HCT116 (cell line): ENCODE measurements around the gene FARP1.

Experiments
- ELF1 ChIP-seq: IDR thresholded peaks from 2 replicates; pipeline ENCODE4 v1.6.1; 2012; ENCODE audit warnings: low read depth, borderline replicate concordance
- POLR2A ChIP-seq: IDR thresholded peaks from 2 replicates; pipeline ENCODE4 v1.7.0; 2011; ENCODE audit warnings: borderline replicate concordance; ENCODE audit not compliant: insufficient read depth, insufficient read length; ENCODE audit errors: extremely low read depth
- YY1 ChIP-seq: IDR thresholded peaks from 2 replicates; pipeline ENCODE4 v1.6.1; 2011; ENCODE audit warnings: low read length, low read depth, moderate library complexity, mild to moderate bottlenecking; ENCODE audit not compliant: insufficient replicate concordance; ENCODE audit errors: extremely low read depth
- ZFX ChIP-seq: fragments of 450-650 bp; IDR thresholded peaks from 2 replicates; pipeline ENCODE4 v1.6.1; 2017
- TF ChIP-seq, protein P1 (sequence below): IDR thresholded peaks from 2 replicates; pipeline ENCODE4 v1.6.1; 2012; ENCODE audit warnings: low read depth
- TF ChIP-seq, protein P2 (sequence below): IDR thresholded peaks from 2 replicates; pipeline ENCODE4 v1.6.1; 2012
- TF ChIP-seq, protein P3 (sequence below), 3 experiments: fragments of 200-600 bp in 1 of 3; sonication (generic) in 1 of 3; IDR thresholded peaks in 2 of 3; conservative IDR thresholded peaks in 1 of 3; 2 replicates each; pipeline ENCODE4 v1.5.1; 2012 to 2017; ENCODE audit warnings: low read depth in 2 of 3, low read length in 2 of 3, antibody characterized with exemption in 1 of 3, borderline replicate concordance in 1 of 3, control low read depth in 1 of 3, mild to moderate bottlenecking in 1 of 3, mixed read lengths in 1 of 3, mixed run types in 1 of 3, moderate library complexity in 1 of 3; ENCODE audit not compliant: insufficient read depth in 1 of 3
- TF ChIP-seq, protein P4 (sequence below): IDR thresholded peaks from 2 replicates; pipeline ENCODE4 v1.6.1; 2012

DNA sequence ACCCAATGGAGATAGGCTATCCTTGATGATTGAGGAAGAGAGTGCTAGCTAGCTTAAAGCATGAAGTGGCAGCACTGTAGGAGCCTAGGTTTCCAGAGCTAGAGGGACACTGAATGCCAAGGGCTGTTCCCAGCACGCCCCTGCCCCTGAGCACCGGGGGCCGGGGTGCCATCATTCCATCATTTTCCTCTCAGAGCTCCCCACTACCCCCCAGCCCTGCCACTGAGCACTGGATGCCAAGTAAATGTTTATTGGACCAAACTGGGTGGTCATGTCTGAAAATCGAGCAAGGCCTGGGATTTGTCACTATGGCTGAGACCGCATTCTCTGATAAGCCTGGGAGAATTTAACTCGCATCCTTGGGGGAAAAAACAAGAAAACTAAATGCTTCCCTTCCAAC is 291.2 kb downstream of the FARP1 start:
- TF ChIP-seq, protein P1, sequence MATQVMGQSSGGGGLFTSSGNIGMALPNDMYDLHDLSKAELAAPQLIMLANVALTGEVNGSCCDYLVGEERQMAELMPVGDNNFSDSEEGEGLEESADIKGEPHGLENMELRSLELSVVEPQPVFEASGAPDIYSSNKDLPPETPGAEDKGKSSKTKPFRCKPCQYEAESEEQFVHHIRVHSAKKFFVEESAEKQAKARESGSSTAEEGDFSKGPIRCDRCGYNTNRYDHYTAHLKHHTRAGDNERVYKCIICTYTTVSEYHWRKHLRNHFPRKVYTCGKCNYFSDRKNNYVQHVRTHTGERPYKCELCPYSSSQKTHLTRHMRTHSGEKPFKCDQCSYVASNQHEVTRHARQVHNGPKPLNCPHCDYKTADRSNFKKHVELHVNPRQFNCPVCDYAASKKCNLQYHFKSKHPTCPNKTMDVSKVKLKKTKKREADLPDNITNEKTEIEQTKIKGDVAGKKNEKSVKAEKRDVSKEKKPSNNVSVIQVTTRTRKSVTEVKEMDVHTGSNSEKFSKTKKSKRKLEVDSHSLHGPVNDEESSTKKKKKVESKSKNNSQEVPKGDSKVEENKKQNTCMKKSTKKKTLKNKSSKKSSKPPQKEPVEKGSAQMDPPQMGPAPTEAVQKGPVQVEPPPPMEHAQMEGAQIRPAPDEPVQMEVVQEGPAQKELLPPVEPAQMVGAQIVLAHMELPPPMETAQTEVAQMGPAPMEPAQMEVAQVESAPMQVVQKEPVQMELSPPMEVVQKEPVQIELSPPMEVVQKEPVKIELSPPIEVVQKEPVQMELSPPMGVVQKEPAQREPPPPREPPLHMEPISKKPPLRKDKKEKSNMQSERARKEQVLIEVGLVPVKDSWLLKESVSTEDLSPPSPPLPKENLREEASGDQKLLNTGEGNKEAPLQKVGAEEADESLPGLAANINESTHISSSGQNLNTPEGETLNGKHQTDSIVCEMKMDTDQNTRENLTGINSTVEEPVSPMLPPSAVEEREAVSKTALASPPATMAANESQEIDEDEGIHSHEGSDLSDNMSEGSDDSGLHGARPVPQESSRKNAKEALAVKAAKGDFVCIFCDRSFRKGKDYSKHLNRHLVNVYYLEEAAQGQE: no peak
- TF ChIP-seq, protein P2, sequence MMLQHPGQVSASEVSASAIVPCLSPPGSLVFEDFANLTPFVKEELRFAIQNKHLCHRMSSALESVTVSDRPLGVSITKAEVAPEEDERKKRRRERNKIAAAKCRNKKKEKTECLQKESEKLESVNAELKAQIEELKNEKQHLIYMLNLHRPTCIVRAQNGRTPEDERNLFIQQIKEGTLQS: no peak
- TF ChIP-seq, protein P3, sequence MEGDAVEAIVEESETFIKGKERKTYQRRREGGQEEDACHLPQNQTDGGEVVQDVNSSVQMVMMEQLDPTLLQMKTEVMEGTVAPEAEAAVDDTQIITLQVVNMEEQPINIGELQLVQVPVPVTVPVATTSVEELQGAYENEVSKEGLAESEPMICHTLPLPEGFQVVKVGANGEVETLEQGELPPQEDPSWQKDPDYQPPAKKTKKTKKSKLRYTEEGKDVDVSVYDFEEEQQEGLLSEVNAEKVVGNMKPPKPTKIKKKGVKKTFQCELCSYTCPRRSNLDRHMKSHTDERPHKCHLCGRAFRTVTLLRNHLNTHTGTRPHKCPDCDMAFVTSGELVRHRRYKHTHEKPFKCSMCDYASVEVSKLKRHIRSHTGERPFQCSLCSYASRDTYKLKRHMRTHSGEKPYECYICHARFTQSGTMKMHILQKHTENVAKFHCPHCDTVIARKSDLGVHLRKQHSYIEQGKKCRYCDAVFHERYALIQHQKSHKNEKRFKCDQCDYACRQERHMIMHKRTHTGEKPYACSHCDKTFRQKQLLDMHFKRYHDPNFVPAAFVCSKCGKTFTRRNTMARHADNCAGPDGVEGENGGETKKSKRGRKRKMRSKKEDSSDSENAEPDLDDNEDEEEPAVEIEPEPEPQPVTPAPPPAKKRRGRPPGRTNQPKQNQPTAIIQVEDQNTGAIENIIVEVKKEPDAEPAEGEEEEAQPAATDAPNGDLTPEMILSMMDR (IDR thresholded peaks at IDR 0.05 in 2 of 3, conservative IDR thresholded peaks at IDR 0.05 in 1 of 3; ENCODE audit: borderline replicate concordance in 1 of 3, insufficient read depth in 1 of 3, low read depth in 2 of 3, low read length in 2 of 3): no peak
- no peak for TF ChIP-seq POLR2A
- TF ChIP-seq YY1: no peak
- TF ChIP-seq, protein P4, sequence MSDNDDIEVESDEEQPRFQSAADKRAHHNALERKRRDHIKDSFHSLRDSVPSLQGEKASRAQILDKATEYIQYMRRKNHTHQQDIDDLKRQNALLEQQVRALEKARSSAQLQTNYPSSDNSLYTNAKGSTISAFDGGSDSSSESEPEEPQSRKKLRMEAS: no peak
- no peak for TF ChIP-seq ZFX
- no peak for TF ChIP-seq ELF1
